Astrocyte of the cerebellum (primary cell): ENCODE data around the gene ZNF117.

Experiments used
- DNase-seq: peaks from one replicate; pipeline ENCODE4 v3.0.0-alpha.2; 2011; ENCODE audit warnings: low read depth
- H3K4me3 ChIP-seq: 2 replicates; pipeline ENCODE4 v1.5.1; 2011; ENCODE audit warnings: mild to moderate bottlenecking, low read depth, low read length, moderate library complexity
- in situ Hi-C: cut with HindIII; loops from 2 replicates; pipeline ENCODE4 v1.10.0; 2017; ENCODE audit warnings: low sequenced_read_pairs
- TF ChIP-seq, protein P1 (sequence below): IDR thresholded peaks from 2 replicates; pipeline ENCODE4 v1.5.1; 2012; ENCODE audit warnings: low read length, low read depth, moderate library complexity, mild to moderate bottlenecking; ENCODE audit errors: missing control alignments

ZNF117 gene

DNA sequence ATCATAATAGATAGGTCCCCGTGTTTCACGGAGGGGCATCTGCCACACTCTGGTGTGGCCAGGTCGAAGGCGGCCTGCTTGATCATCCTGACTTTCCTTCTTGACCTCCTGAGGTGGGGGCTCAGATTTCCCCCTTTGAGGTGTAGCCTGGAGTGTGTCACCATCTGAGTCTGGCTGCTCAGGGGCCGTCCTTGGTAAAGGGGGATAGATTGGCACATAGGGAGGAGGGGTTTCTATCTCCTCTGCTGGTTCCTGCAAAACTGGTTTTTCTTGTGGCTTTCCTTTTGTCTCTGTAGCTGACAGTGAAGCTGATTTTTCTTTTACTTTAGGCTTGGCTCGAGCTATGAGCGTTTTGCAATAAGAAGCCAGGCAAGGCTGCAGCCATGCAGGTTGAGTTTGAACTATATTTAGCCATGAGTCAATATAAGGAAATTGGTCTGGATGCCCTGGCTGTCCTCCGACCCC is 7.1 kb upstream of the ZNF117 start:
- DNase-seq: no peak
- H3K4me3 ChIP-seq: no peak overlapping the region
- in situ Hi-C loops: no loop called here
- TF ChIP-seq, protein P1, sequence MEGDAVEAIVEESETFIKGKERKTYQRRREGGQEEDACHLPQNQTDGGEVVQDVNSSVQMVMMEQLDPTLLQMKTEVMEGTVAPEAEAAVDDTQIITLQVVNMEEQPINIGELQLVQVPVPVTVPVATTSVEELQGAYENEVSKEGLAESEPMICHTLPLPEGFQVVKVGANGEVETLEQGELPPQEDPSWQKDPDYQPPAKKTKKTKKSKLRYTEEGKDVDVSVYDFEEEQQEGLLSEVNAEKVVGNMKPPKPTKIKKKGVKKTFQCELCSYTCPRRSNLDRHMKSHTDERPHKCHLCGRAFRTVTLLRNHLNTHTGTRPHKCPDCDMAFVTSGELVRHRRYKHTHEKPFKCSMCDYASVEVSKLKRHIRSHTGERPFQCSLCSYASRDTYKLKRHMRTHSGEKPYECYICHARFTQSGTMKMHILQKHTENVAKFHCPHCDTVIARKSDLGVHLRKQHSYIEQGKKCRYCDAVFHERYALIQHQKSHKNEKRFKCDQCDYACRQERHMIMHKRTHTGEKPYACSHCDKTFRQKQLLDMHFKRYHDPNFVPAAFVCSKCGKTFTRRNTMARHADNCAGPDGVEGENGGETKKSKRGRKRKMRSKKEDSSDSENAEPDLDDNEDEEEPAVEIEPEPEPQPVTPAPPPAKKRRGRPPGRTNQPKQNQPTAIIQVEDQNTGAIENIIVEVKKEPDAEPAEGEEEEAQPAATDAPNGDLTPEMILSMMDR: no peak

DNA sequence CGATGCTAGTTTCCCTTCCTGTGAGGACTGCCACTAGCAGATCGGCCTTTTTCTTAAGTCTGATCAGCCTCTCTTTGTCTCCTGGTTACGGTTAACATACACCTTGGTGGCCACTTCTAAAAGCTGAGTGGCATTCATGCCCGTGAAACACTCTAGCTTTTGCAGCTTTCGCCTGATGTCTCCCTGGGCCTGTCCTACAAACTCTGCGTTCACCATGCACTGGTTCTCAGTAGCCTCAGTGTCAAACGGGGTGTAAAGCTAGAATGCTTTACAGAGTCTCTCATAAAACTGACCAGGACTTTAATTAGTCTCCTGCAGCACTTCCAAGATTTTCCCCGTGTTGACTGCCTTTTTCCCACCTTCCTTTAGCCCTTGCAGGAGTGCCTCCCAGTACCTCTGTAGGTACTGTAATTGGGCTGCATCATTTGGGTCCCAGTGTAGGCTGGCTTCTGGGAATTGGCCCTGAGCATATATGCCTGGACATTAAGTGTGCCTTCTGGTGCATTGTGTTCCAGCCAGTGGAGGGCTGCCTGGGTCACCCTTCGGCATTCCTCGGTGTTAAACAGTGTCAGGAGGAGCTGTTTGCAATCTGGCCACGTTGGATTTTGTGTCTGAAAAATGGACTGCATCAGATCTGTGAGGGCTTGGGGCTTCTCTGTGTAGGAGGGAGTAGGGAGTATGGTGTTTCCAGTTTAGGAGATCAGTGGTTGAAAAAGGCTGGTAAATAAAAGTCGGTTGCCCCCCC is 6.5 kb upstream of the ZNF117 start:
- DNase-seq: no peak
- no peak overlapping the region for H3K4me3 ChIP-seq
- TF ChIP-seq, protein P1: no peak
- in situ Hi-C loops: no loop called here

DNA sequence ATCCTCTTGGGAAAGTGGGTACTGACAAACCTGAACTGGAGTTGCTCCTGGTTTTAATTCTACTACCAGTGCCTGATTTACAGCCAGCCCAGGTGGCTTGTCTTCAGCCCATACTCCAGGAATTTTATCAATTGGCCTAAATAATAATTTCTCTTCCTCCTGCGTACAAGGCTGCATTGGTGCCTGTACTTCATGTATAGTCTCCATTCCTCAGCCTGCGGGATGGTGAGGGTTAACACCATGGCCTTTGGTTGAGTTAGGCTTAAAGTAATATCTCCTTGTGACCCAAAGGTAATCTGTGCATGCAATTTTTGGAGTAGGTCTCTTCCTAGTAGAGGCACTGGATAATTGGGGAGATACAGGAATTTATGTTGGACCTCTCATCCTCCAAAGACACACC is 5.5 kb upstream of the ZNF117 start:
- no peak overlapping the region for H3K4me3 ChIP-seq
- DNase-seq: no peak
- TF ChIP-seq, protein P1: no peak
- in situ Hi-C loops: no loop called here

DNA sequence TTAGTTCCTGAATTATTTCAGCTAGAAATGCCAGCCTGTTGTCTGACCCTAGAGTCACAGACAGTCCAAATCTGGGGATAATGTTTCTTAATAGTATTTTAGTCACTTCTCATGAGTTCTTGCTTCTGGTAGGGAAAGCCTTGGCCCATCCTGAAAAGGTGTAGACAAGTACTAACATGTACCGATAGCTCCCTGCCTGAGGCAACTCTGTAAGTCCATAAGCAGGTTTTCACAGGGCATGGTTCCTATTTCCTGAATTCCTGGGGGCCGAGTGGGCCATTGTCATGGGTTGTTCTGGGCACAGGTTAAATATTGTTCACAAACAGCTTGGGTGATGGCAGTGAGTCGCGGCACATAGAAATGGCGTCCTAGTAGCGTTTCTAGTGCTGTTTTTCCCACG is 3.1 kb upstream of the ZNF117 start:
- in situ Hi-C loops: no loop called here
- TF ChIP-seq, protein P1: no peak
- no peak overlapping the region for H3K4me3 ChIP-seq
- DNase-seq: no peak

DNA sequence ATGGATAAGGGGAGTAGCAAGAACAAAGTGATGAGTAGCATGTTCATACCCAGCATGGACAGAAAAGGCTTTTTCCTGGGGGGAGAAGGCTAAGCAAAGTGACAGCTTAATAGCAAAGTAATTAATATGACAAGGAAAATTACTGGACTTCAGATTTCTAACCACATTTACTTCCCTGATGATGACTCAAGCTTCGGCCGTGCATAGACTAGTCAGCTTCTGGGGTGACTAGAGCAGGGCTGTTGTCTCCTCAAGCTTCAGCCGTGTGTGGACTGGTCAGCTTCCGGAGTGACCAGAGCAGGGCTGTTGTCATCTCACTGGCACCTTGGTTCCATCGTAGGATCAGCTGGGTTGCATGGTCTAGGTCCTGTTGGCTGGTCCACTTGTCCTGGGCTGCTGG is 2.1 kb upstream of the ZNF117 start:
- DNase-seq: no peak
- TF ChIP-seq, protein P1: no peak
- in situ Hi-C loops: no loop called here

DNA sequence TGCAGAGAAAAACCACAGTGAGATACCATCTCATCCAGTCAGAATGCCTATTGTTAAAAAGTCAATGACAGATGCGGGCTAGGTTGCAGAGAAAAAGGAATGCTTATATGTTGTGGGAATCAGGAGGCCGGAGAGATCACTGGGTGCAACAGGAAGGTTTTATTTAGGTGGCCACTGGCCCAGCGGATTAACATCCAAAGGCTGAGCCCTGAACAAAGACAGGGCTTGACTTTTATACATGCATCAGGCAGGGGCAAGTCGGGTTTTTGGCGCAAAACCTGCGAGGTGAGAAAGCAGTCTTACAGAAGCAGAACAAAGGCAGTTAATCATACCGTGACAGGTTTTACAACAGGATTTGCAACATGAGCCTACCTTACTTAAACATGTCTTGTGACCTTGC is 620 bp downstream of the ZNF117 start:
- TF ChIP-seq, protein P1: no peak
- in situ Hi-C loops: no loop called here
- no peak for DNase-seq
- no peak overlapping the region for H3K4me3 ChIP-seq

More for the DNA sequence above, 2.1 kb upstream of the ZNF117 start:
- no peak overlapping the region for H3K4me3 ChIP-seq
